Neural progenitor cell (in vitro differentiated cells): Measurements from ENCODE around the gene TP53. TPM values are rescaled to one million over a fixed set of nuclear protein-coding genes. Genes with fewer than 3 reads are reported as not detected.

Source experiments
- DNase-seq: peaks from one replicate; pipeline ENCODE4 v3.0.0-alpha.2; 2016; ENCODE audit warnings: low spot score
- H2AFZ ChIP-seq: fragments of 200-600 bp; sonication (generic); replicated peaks from 2 replicates; pipeline ENCODE4 v1.6.1; 2016; ENCODE audit warnings: antibody characterized with exemption
- H3F3A ChIP-seq: fragments of 200-600 bp; sonication (generic); 2 replicates; pipeline ENCODE4 v1.6.1; 2016; ENCODE audit warnings: antibody characterized with exemption, low read depth
- H3K27ac ChIP-seq: fragments of 200-600 bp; sonication (generic); 2 replicates; pipeline ENCODE4 v1.5.1; 2016; ENCODE audit warnings: mild to moderate bottlenecking
- H3K27me3 ChIP-seq: fragments of 200-600 bp; sonication (generic); 2 replicates; pipeline ENCODE4 v1.6.1; 2016; ENCODE audit warnings: mild to moderate bottlenecking, moderate library complexity
- H3K36me3 ChIP-seq: fragments of 200-600 bp; sonication (generic); 2 replicates; pipeline ENCODE4 v1.5.1; 2016
- H3K4me1 ChIP-seq: fragments of 200-600 bp; sonication (generic); 2 replicates; pipeline ENCODE4 v1.6.1; 2016; ENCODE audit warnings: mixed run types
- H3K4me2 ChIP-seq: fragments of 200-600 bp; sonication (generic); 2 replicates; pipeline ENCODE4 v1.6.1; 2016
- H3K4me3 ChIP-seq: fragments of 200-600 bp; sonication (generic); 2 replicates; pipeline ENCODE4 v1.5.1; 2016
- H3K79me2 ChIP-seq: fragments of 200-600 bp; sonication (generic); 2 replicates; pipeline ENCODE4 v1.6.1; 2016; ENCODE audit warnings: low read depth
- H3K9ac ChIP-seq: fragments of 200-600 bp; sonication (generic); 2 replicates; pipeline ENCODE4 v1.6.1; 2016
- H3K9me3 ChIP-seq: fragments of 200-600 bp; sonication (generic); 2 replicates; pipeline ENCODE4 v1.5.1; 2016; ENCODE audit warnings: low read depth
- H4K20me1 ChIP-seq: fragments of 200-600 bp; sonication (generic); 2 replicates; pipeline ENCODE4 v1.6.1; 2016; ENCODE audit warnings: low read depth
- H3K27ac Mint-ChIP-seq: 3 replicates; pipeline ENCODE4 v1.8.0; 2021; ENCODE audit warnings: mixed read lengths
- H3K27me3 Mint-ChIP-seq: 2 replicates; pipeline ENCODE4 v1.8.0; 2022; ENCODE audit warnings: low read depth, mild to moderate bottlenecking, inconsistent platforms, moderate library complexity, mixed read lengths; ENCODE audit not compliant: insufficient read depth
- H3K36me3 Mint-ChIP-seq: 3 replicates; pipeline ENCODE4 v1.8.0; 2021; ENCODE audit warnings: mixed read lengths
- H3K4me1 Mint-ChIP-seq: 3 replicates; pipeline ENCODE4 v1.8.0; 2021; ENCODE audit warnings: mixed read lengths
- H3K4me3 Mint-ChIP-seq: 3 replicates; pipeline ENCODE4 v1.8.0; 2021; ENCODE audit warnings: mild to moderate bottlenecking, moderate library complexity, mixed read lengths
- H3K9me3 Mint-ChIP-seq: 3 replicates; pipeline ENCODE4 v1.8.0; 2020; ENCODE audit warnings: mixed read lengths
- EZH2 ChIP-seq: fragments of 200-600 bp; sonication (generic); IDR thresholded peaks from 2 replicates; pipeline ENCODE4 v1.6.1; 2017; ENCODE audit warnings: antibody characterized with exemption, mild to moderate bottlenecking, moderate library complexity
- EZH2phosphoT487 ChIP-seq: fragments of 200-600 bp; sonication (generic); IDR thresholded peaks from 2 replicates; pipeline ENCODE4 v1.6.1; 2017; ENCODE audit warnings: antibody characterized with exemption
- total RNA-seq: library from RNA; depleted of rRNA; stranded (reverse); fragments of >200 nt; gene quantifications from 2 replicates; pipeline ENCODE4 v1.2.3, GENCODE V29; 2015; ENCODE audit warnings: low replicate concordance
- TF ChIP-seq, protein P1 (sequence below): fragments of 200-600 bp; sonication (generic); IDR thresholded peaks from 2 replicates; pipeline ENCODE4 v1.5.1; 2017; ENCODE audit warnings: antibody characterized with exemption, mild to moderate bottlenecking

The TP53 gene
- total RNA-seq, 1 donor from 2014 or later, result 54.9 TPM

- Mint-ChIP-seq H3K9me3 (no peaks in the 10 kb centered on the region), H3K36me3 (peaks cover 21% of the 10 kb centered on the region), H3K4me1 (peaks cover 45% of the 10 kb centered on the region), H3K4me3 (peak overlapping the region; percentile 61), H3K27me3 (peaks cover 12% of the 10 kb centered on the region), H3K27ac (no peak overlapping the region)
- Histone ChIP-seq H3K4me2 (no peak overlapping the region), H2AFZ (no peak overlapping the region), H3F3A (peaks cover 44% of the 10 kb centered on the region), H3K27me3 (peaks cover 32% of the 10 kb centered on the region), H3K9me3 (no peaks in the 10 kb centered on the region), H4K20me1 (no peaks in the 10 kb centered on the region), H3K9ac (no peak overlapping the region), H3K4me1 (peaks cover 8% of the 10 kb centered on the region), H3K79me2 (no peaks in the 10 kb centered on the region), H3K27ac (no peak overlapping the region), H3K36me3 (no peaks in the 10 kb centered on the region), H3K4me3 (no peak overlapping the region)
- DNase-seq, result no peak
- TF ChIP-seq, protein P1, sequence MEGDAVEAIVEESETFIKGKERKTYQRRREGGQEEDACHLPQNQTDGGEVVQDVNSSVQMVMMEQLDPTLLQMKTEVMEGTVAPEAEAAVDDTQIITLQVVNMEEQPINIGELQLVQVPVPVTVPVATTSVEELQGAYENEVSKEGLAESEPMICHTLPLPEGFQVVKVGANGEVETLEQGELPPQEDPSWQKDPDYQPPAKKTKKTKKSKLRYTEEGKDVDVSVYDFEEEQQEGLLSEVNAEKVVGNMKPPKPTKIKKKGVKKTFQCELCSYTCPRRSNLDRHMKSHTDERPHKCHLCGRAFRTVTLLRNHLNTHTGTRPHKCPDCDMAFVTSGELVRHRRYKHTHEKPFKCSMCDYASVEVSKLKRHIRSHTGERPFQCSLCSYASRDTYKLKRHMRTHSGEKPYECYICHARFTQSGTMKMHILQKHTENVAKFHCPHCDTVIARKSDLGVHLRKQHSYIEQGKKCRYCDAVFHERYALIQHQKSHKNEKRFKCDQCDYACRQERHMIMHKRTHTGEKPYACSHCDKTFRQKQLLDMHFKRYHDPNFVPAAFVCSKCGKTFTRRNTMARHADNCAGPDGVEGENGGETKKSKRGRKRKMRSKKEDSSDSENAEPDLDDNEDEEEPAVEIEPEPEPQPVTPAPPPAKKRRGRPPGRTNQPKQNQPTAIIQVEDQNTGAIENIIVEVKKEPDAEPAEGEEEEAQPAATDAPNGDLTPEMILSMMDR, result no peak
- TF ChIP-seq EZH2phosphoT487, result no peak
- TF ChIP-seq EZH2, result no peak
Observed at GRCh38 chr17:7654832-7655540, 32.3 kb downstream of the TP53 start.

DNA sequence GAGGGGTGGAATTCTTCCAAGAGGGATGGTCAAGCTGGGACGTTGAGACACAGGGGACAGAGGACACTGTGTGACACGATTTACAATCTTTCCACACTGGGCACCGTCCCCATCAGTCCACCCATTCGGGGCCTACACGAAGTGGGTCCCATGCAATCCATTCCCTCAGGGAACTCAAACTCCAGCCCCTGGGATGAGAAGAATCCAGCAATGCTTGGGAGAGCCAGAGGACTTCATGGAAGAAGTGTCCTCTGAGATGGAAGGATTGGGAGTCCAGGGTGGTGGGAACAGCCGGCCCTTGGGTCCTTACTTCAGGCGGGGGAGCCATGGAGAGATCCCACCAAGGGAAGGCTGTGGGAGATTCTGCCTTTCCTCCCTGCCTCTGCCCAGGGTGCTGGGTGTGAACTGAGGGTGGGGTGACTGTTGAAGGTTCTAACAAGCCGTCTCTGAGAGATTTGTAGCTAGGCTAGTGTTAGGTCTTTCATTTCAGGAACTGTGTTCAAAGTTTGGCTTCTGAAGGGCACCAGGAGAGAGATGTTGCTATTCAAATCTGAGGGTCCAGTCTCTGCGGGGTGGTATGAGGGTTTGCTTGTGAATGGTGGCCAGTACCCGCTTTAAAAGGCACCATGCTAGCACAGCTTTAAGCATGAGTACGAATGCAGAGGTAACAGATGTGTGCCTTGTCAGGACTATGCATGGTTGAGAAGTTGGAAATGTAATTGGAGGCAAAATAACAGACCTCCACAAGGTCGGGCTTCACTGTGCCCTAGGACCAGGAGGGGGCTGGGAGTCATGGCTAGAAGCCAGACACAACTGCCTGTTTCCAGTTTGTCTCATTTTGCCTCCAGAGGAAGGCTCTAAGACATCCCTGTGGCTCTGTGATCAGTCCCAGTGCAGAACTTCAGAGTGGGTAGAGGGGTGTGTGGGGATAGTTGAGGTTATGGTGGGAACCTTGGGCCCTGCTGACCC is 34.6 kb downstream of the TP53 start:
- no peak for DNase-seq
- Histone ChIP-seq H2AFZ (no peak overlapping the region), H3K79me2 (no peaks in the 10 kb centered on the region), H3K27me3 (peaks cover 37% of the 10 kb centered on the region), H3K9me3 (no peaks in the 10 kb centered on the region), H3K36me3 (no peaks in the 10 kb centered on the region), H3K4me2 (peak overlapping the region; percentile 98), H4K20me1 (no peaks in the 10 kb centered on the region), H3F3A (peaks cover 44% of the 10 kb centered on the region), H3K4me1 (peaks cover 8% of the 10 kb centered on the region), H3K9ac (no peak overlapping the region), H3K4me3 (no peak overlapping the region), H3K27ac (no peak overlapping the region)
- peaks cover 44% of the 10 kb centered on the region for H3K4me1 Mint-ChIP-seq
- H3K27me3 Mint-ChIP-seq, result peaks cover 16% of the 10 kb centered on the region
- peak overlapping the region; percentile 91 for H3K4me3 Mint-ChIP-seq
- TF ChIP-seq, protein P1, result no peak
- TF ChIP-seq EZH2phosphoT487 (no peak), EZH2 (no peak)
- no peaks in the 10 kb centered on the region for H3K9me3 Mint-ChIP-seq
- H3K27ac Mint-ChIP-seq, result no peak overlapping the region
- H3K36me3 Mint-ChIP-seq, result peaks cover 17% of the 10 kb centered on the region

GRCh38 chr17:7651665-7652387 is 35.5 kb downstream of the TP53 start:
- Histone ChIP-seq H3K27ac (no peak overlapping the region), H4K20me1 (no peaks in the 10 kb centered on the region), H2AFZ (peak overlapping the region; percentile 55), H3K9ac (no peak overlapping the region), H3K4me2 (peak overlapping the region; percentile 98), H3K4me1 (peaks cover 1% of the 10 kb centered on the region), H3K36me3 (no peaks in the 10 kb centered on the region), H3K79me2 (no peaks in the 10 kb centered on the region), H3F3A (peaks cover 36% of the 10 kb centered on the region), H3K9me3 (no peaks in the 10 kb centered on the region), H3K4me3 (peak overlapping the region; percentile 78), H3K27me3 (peaks cover 37% of the 10 kb centered on the region)
- peaks cover 37% of the 10 kb centered on the region for H3K4me1 Mint-ChIP-seq
- DNase-seq, result peak; percentile 70
- peak overlapping the region; percentile 69 for H3K27ac Mint-ChIP-seq
- peaks cover 17% of the 10 kb centered on the region for H3K36me3 Mint-ChIP-seq
- TF ChIP-seq EZH2 (no peak), EZH2phosphoT487 (no peak)
- TF ChIP-seq, protein P1, result peak; percentile 10
- H3K4me3 Mint-ChIP-seq, result peak overlapping the region; percentile 91
- H3K27me3 Mint-ChIP-seq, result peaks cover 16% of the 10 kb centered on the region
- no peaks in the 10 kb centered on the region for H3K9me3 Mint-ChIP-seq
